ENCODE data around the gene PHKB.
"Not testable (repeated sequence)": the region's sequence is repeated elsewhere in the genome, so short reads cannot be mapped to it uniquely, and the experiment has no call there.

The PHKB gene

GRCh38 chr16:47470810-47471209 lies 9.7 kb downstream of the PHKB start:
- no peak for DNase-seq

DNA sequence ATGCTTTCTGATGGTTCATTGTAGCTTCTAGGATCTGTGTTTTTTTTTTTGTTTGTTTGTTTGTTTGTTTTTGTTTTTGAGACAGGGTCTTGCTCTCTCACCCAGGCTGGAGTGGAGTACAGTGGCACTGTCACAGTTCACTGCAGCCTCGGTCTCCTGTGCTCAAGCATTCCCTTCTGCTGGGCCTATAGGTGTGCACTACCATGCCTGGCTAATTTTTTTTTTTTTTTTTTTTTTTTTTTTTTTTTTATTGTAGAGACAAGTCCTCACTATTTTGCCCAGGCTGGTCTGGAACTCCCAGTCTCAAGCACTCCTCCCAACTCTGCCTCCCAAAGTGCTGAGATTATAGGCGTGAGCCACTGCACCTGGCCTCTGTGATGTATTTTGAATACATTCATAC lies 11.9 kb downstream of the PHKB start:
- not testable (repeated sequence) for DNase-seq

DNA sequence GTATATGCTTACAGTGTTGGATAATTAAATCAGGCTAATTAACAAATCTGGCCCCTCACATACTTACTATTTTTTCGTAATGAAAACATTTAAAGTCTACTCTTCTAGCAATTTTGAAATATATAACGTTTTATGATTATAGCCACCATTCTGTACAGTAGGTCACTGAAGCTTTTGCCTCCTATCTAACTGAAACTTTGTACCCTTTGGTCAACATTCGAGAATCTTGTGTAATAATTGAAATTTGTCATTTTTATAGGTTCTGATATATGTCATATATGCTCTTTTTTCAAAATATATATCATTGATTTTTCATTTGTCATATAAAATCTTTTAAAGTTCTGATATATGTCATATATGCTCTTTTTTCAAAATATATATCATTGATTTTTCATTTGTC lies 12.7 kb downstream of the PHKB start:
- DNase-seq = no peak

DNA sequence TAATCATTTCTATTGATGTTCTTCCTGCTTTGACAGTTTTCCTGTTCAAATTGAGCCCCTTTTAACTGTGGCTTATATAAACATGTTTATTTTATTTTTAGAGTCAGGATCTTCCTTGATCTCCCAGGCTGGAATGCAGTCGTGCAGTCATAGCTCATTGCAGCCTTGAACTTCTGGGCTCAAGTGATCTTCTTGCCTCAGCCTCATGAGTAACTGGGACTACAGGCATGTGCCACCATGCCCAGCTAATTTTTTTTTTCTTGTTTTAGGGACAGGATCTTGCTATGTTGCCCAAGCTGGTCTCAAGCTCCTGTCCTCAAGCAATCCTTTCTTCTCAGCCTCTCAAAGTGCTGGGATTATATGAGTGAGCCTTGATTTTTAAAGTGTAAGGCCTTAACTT lies 14.7 kb downstream of the PHKB start:
- DNase-seq = no peak

DNA sequence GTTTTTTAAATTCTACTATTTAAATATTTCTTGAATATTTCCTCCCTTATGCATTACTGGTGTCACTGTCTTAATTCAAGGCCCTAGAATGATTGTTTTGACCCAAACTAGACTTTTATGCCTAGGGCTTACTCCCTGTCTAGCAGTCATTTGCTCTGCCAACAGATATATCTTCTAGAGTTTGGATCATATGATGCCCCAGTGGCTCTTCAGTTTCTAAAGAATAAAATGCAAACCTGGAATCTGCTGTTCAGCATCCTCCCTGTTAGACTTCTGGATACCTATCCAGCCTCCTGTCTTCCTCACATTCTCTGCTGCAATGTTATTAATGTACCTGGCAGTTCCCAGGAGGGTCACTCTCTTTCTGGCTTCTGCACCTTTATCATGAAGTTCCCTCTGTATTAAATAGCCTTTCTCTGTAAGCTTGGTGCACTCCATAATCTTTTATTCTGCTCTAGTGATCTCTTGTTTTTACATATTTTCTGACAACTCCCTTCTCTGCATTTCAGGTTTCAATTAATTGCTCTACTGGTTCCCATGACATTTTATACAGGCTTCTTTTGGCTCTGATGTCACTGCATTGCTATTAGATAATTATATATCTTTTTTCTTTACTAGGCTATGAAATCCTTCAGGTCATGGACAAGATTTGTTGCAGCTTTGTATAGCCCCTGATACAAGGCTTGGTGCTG lies 15.7 kb downstream of the PHKB start:
- DNase-seq = no peak

- DNase-seq = no peak
Measured at GRCh38 chr16:47477679-47478078, 16.5 kb downstream of the PHKB start.

DNA sequence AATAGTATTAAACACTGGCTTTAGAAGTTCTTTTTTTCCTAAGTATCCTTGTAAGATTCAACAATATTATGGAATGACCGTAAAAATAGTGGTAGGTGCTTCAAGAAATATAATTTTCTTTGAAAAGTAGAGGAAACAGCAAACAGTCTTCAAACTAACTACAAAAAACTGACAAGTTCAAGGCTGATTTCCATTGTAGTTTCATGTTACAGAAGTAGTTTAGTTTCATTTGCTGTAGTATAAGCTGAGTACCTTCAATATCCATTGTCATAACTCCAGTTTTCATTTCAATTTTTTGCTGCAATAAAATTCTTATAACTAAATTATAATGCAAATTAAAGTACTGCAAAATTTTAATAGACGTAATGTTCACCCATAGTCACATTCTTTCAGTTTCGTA lies 19.3 kb downstream of the PHKB start:
- DNase-seq = no peak

- no peak for DNase-seq
Measured at GRCh38 chr16:47481698-47482374, 20.7 kb downstream of the PHKB start.

DNA sequence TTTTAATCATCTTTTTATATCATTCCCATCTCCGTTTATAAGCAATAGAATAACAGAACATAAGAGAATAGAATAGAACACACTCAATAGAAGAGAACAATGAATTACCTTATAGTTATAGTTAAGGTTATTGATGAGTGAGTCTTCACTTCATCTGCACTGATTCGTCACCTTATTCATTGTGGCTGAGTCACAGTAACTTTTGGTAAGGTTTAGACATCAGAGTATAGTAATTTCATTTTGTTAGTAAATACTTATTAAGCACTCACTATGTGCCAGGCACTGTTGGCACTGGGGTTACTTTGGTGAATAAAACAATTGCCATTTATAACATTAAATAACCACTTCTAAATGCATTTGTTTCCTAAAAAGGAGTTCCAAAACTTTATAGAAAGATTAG lies 22.5 kb downstream of the PHKB start:
- no peak for DNase-seq

DNA sequence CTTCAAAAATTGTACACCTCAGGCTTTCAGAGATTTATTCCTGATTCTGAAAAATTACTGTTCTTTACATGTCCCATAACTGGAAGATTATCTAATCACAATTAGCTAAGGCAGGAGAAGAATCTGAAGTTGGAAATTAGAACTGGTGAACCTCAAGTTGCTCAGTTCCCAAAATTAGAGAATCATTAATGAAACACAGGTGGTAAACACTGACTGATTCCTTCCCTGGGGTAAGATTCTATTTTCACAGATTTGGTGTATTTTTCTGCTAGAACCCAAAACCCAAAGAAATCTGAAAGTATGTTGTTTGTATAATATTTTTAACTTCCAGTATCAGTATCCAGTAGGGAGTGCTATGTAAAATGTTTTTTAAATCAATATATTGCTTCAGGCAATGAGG lies 25.7 kb downstream of the PHKB start:
- no peak for DNase-seq

GRCh38 chr16:47488051-47488450 lies 26.9 kb downstream of the PHKB start:
- no peak for DNase-seq

- DNase-seq = no peak
Measured at GRCh38 chr16:47490471-47490870, 29.3 kb downstream of the PHKB start.

DNA sequence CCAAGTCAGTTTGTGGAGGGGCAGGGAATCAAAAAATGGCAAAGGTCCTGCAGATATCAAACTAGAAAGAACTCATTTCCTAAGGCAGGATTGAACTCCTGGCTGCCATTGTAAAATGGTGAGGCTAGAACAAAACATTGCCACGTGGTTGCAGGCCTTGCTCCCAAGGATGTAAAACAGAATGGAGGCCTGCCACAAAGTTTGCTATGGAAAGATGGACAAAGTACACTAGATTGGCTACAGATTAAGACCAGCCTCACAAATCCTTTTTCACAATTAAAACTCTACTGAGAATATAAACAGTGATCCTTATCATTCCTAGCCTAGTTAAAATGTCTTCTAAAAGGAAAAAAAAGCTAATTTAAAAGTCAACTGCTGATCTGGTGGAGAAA lies 30.9 kb downstream of the PHKB start:
- no peak for DNase-seq

DNA sequence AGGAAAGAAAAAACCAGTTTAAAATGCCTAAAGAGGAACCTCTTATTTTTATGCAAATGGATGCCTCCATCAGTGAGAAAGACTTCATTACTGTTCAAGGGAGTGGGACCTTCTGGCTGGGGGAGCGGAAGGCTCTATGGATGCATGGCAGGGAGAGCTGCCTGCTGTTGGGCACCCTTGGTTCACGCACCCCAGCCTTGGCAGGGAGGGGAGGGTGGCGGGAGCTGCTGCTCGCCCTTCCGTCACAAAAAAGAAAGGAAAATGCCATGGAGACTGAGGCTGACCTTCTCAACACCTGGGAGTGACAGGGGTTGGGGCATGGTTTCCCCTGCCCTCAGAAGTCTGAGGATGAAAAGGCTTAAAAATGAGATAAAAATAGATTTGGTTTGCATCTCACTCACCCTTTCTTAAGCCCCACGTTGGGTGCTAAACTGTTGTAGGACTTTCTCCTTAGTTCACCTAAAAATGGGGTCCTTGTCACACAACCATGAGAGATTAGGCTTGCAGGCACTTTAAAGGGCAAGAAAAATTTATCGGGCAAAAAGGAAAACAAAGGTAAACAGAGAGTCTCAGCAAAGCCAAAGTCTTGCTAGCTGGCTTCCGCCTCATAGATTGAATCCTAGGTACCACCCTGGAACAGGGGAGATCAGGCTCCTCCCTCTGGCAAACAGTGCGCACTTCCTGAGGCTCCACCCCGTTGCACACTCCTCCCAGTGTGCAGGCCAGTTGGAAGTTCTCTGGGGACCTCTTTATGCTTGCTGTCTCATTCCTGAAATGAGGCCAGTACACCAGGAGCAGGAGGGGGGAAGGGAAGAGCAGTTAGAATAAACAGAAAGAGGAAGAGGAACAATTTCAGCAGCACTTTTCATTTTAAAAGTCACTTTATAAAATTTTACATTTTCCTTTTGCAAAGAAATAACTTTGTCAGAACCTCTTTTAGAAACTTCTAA lies 31.6 kb downstream of the PHKB start:
- DNase-seq = no peak

- DNase-seq = no peak
Measured at GRCh38 chr16:47493381-47494337, 32.5 kb downstream of the PHKB start.

DNA sequence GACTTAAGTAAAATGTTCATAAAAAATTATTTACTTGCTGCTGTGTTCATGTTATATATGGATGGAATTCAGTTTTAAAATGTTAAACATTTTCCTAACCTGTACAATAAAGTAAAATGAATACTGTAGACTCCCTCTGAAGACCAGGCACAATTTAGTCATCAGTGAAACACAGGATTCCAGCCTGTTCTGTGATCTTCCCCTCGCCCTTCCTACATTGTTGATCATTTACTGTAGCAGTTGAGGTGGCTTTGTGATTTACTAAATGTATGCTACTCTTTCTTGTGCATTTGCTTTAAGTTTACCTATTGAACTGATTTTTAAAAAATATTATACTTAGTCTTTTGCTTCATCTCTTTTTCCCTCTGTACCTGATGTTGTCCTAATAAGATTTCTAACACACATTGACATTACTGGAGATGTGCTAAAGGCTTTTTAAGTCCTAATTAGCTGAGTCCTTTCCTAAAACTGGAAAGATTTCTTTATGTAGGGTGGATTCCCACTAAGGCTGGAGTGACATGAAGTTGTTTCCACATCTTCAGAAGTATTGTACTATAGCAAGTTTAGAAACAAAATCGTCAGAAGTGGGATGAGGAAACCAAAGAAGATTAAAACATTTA lies 38.1 kb downstream of the PHKB start:
- DNase-seq = no peak

DNA sequence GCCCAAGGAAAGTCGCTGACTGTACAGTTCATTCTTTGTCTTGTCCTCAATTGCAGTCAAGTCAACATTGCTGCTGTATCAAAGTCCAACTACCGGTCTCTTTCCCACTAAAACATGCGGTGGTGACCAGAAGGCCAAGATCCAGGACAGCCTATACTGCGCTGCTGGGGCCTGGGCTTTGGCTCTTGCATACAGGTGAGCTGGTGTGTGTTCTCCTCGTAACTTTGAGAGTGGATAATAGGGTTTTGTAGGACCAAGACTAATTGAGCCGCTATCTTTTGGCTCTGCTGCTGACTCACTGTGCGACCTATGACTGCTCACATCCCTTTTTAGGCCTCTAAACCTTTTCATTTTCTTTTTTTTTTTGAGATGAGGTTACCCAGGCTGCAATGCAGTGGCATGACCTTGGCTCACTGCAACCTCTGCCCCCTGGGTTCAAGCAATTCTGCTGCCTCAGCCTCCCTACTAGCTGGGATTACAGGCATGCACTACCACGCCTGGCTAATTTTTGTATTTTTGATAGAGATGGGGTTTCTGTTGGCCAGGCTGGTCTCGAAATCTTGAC lies 38.7 kb downstream of the PHKB start:
- DNase-seq = no peak

DNA sequence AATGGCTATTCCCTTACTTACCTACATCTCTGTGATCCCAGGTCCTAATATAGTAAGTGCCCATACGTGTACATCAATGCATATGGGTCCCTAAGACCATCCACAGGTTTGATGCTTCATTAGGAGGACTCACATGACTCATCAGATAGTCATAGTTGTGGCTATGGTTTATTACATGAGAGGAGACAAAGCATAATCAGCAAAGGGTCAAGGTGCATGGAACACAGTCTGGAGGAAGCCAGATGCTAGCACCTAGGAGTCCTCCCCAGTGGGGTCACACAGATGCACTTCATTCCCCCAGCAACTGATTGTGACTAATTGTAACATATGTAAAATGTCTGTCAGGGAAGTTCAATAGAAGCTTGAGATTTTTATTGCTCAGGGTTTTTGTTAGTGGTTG lies 42.8 kb downstream of the PHKB start:
- DNase-seq = no peak

DNA sequence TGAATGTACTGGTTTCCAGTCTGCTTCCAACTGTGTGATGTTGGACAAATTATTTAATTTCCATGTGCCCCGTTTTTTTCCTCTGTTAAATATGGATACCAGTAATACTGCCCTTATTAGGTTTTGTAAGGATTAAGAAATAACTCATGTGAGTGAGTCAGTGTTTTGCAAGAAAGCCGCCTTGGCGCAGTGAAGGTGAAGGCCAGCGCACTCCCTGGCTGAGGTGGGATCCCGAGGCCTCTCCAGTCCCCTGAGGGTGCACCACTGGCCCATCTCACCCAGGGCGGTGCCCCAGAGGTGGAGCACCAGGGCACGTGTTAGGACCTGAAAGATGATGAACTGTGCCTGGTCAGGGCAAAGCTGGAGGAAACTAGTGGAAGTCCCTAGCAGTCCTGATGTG lies 43.5 kb downstream of the PHKB start:
- DNase-seq = no peak

DNA sequence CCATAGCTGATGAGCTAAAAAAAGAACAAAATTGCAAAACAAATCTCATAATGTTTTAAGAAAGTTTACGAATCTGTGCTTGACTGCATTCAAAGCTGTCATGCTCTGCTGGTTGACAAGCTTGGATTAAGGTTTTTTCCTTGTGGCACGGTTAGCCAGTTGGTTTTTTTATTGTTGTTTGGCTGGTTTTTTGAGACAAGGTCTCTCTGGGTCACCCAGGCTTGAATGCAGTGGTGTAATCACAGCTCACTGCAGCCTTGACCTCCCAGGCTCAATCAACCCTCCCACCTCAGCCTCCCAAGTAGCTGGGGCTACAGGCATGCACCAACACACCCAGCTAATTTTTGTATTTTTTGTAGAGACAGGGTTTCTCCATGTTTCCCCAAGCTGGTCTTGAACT lies 45.7 kb downstream of the PHKB start:
- DNase-seq = no peak

DNA sequence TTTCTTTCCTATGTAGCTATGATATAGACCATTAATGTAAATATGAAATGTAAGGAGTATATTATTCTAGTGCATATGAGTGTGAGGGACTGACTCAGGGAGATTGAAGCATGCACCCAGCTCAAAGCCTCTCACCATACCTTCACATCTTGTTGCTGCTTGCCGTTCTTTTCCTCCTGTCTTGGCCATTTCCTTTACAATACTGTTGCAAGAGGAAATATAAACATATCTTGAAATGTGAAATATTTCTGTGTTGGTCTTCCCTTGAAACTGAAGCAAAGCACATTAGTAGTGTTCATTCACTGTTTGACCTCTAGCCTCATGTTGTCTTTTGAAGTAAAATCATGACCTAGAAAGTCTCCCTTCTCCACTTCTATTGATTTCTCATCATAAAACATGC lies 46.6 kb downstream of the PHKB start:
- no peak for DNase-seq

GRCh38 chr16:47511882-47512281 lies 50.8 kb downstream of the PHKB start:
- DNase-seq = no peak
